ENCODE results near the gene SP1.

- TF ChIP-seq EP300 (IDR thresholded peaks at IDR 0.05; ENCODE audit: low read length) (no peak), CTCF (IDR thresholded peaks at IDR 0.05 in 2 of 3, conservative IDR thresholded peaks at IDR 0.05 in 1 of 3; ENCODE audit: insufficient read depth in 2 of 3, low read depth in 1 of 3, low read length in 3 of 3) (no peak), FUS (optimal IDR thresholded peaks at IDR 0.05; ENCODE audit: low read depth, low read length) (no peak), REST (IDR thresholded peaks at IDR 0.05; ENCODE audit: borderline replicate concordance) (no peak), REST (CRISPR knock-in tag; IDR thresholded peaks at IDR 0.05; ENCODE audit: low read depth) (no peak), ZNF12 (CRISPR knock-in tag; IDR thresholded peaks at IDR 0.05) (no peak)
Measured at GRCh38 chr12:53431187-53431586, 51.2 kb downstream of the SP1 start.
